Measurements from ENCODE around the gene CADM1.

DNA sequence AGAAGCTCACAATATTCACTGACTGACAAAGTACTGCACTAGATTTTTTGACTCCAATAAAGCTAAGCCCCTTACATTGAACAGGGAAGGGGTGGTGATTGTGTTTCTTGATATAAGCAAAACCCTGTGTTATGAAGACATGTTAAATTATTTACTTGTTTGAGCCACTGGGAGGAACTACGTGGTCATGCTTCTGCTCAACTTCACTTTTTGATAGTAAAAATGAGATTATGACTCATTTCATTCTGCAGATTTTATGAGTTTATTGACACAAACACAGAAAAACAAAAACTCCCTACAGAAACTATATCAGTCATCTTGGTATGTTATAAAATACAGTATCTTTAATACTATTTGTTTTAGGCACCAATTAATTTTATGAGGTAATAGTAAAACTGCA is 124.7 kb downstream of the CADM1 start:
- TF ChIP-seq, protein P1, sequence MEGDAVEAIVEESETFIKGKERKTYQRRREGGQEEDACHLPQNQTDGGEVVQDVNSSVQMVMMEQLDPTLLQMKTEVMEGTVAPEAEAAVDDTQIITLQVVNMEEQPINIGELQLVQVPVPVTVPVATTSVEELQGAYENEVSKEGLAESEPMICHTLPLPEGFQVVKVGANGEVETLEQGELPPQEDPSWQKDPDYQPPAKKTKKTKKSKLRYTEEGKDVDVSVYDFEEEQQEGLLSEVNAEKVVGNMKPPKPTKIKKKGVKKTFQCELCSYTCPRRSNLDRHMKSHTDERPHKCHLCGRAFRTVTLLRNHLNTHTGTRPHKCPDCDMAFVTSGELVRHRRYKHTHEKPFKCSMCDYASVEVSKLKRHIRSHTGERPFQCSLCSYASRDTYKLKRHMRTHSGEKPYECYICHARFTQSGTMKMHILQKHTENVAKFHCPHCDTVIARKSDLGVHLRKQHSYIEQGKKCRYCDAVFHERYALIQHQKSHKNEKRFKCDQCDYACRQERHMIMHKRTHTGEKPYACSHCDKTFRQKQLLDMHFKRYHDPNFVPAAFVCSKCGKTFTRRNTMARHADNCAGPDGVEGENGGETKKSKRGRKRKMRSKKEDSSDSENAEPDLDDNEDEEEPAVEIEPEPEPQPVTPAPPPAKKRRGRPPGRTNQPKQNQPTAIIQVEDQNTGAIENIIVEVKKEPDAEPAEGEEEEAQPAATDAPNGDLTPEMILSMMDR (IDR thresholded peaks at IDR 0.05 in 2 of 3, conservative IDR thresholded peaks at IDR 0.05 in 1 of 3; ENCODE audit: insufficient read depth in 2 of 3, low read depth in 1 of 3, low read length in 3 of 3), result no peak
- TF ChIP-seq POLR2A (conservative IDR thresholded peaks at IDR 0.05) (no peak), KDM4B (IDR thresholded peaks at IDR 0.05; ENCODE audit: borderline replicate concordance in 2 of 2, low read depth in 1 of 2) (no peak), ARHGAP35 (IDR thresholded peaks at IDR 0.05; ENCODE audit: partially characterized antibody) (no peak), RCOR1 (IDR thresholded peaks at IDR 0.05; ENCODE audit: borderline replicate concordance in 1 of 2, low read depth in 2 of 2, low read length in 2 of 2) (no peak), ZNF224 (CRISPR knock-in tag; IDR thresholded peaks at IDR 0.05) (no peak), NFRKB (IDR thresholded peaks at IDR 0.05; ENCODE audit: low read depth) (no peak)

Data from K562 (cell line).